Thyroid gland (tissue), 4 donors: ENCODE data around the gene FLOT1.

Experiments used
- POLR2A ChIP-seq, 2 donors: fragments of 450-650 bp; IDR thresholded peaks; one replicate each; pipeline ENCODE4 v1.6.1; 2017; ENCODE audit warnings: antibody characterized with exemption in 2 of 2, mild to moderate bottlenecking in 2 of 2, moderate library complexity in 1 of 2
- TF ChIP-seq, protein P1 (sequence below), 6 experiments: fragments of 200-600 bp in 3 of 6; fragments of 450-650 bp in 3 of 6; sonication (generic) in 3 of 6; IDR thresholded peaks; one replicate each; pipeline ENCODE4 v1.5.1; 2016 to 2019; ENCODE audit warnings: antibody characterized with exemption in 6 of 6, mild to moderate bottlenecking in 2 of 6, inconsistent platforms in 1 of 6, moderate library complexity in 1 of 6

DNA sequence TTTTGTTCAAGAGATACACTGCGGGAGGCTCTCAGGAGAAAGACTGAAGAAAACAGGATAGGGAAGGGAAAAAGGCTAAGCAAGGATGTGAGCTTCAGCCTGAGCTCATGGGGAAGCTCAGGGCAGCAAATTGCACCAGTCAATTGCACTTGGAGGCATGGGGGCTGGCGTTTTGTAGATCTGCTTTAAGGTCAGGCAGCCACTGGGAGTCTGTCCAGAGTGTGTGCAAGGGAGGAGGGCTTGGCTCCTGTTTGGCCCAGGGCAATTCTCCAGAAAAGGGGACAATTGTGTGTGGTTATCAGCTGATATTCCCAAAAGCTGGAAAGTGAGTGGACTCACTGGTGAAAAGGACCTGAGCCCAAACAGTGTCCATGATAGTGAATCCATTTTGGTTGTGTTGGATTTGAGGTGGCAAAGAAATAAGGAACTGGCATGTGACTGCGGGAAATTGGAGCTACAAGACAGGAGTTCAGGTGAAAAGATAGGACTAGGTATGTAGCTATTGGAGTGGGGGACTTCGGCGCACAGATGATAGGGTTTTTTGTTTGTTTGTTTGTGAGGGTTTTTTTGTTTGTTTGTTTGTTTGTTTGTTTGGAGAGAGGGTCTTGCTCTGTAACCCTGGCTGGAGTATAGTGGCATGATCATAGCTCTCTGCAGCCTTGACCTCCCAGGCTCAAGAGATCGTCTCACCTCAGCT lies 24.1 kb upstream of the FLOT1 start:
- TF ChIP-seq, protein P1, sequence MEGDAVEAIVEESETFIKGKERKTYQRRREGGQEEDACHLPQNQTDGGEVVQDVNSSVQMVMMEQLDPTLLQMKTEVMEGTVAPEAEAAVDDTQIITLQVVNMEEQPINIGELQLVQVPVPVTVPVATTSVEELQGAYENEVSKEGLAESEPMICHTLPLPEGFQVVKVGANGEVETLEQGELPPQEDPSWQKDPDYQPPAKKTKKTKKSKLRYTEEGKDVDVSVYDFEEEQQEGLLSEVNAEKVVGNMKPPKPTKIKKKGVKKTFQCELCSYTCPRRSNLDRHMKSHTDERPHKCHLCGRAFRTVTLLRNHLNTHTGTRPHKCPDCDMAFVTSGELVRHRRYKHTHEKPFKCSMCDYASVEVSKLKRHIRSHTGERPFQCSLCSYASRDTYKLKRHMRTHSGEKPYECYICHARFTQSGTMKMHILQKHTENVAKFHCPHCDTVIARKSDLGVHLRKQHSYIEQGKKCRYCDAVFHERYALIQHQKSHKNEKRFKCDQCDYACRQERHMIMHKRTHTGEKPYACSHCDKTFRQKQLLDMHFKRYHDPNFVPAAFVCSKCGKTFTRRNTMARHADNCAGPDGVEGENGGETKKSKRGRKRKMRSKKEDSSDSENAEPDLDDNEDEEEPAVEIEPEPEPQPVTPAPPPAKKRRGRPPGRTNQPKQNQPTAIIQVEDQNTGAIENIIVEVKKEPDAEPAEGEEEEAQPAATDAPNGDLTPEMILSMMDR (IDR thresholded peaks at IDR 0.05) = no peak
- no peak for TF ChIP-seq POLR2A (IDR thresholded peaks at IDR 0.05)
